Astrocyte (in vitro differentiated cells and primary cell): ENCODE results near the gene MICAL3. TPM values are rescaled to one million over a fixed set of nuclear protein-coding genes. Genes with fewer than 3 reads are reported as not detected.
"Not testable (repeated sequence)": the region's sequence is repeated elsewhere in the genome, so short reads cannot be mapped to it uniquely, and the experiment has no call there.

Source experiments
- DNase-seq: peaks from one replicate; pipeline ENCODE4 v3.0.0-alpha.2; 2010; ENCODE audit warnings: low read depth
- FAIRE-seq: peaks from 2 replicates; lab custom pipeline; 2011; peaks lifted over from hg19 to GRCh38; lab: Jason Lieb, UNC
- H2AFZ ChIP-seq: 2 replicates; pipeline ENCODE4 v1.6.0; 2012; ENCODE audit warnings: low read depth, low read length, inconsistent platforms
- H3K27ac ChIP-seq: 2 replicates; pipeline ENCODE4 v1.5.1; 2011; ENCODE audit warnings: low read depth, low read length, inconsistent platforms
- H3K27me3 ChIP-seq: 2 replicates; pipeline ENCODE4 v1.6.0; 2011; ENCODE audit warnings: low read length, inconsistent platforms; ENCODE audit not compliant: insufficient read depth
- H3K36me3 ChIP-seq: 2 replicates; pipeline ENCODE4 v1.5.1; 2011; ENCODE audit warnings: low read length, inconsistent platforms; ENCODE audit not compliant: insufficient read depth
- H3K4me1 ChIP-seq: 2 replicates; pipeline ENCODE4 v1.5.1; 2011; ENCODE audit warnings: low read length, inconsistent platforms; ENCODE audit not compliant: insufficient read depth
- H3K4me2 ChIP-seq: 2 replicates; pipeline ENCODE4 v1.6.0; 2012; ENCODE audit warnings: low read length, inconsistent platforms
- H3K4me3 ChIP-seq: 2 replicates; pipeline ENCODE4 v1.5.1; 2011; ENCODE audit warnings: low read depth, mild to moderate bottlenecking, low read length, inconsistent platforms; ENCODE audit not compliant: insufficient read depth
- H3K79me2 ChIP-seq: 2 replicates; pipeline ENCODE4 v1.6.0; 2012; ENCODE audit warnings: mild to moderate bottlenecking, low read length, inconsistent platforms; ENCODE audit not compliant: insufficient read depth
- H3K9ac ChIP-seq: 2 replicates; pipeline ENCODE4 v1.6.0; 2012; ENCODE audit warnings: mild to moderate bottlenecking, low read length, inconsistent platforms
- H3K9me3 ChIP-seq: 2 replicates; pipeline ENCODE4 v1.5.1; 2012; ENCODE audit warnings: low read depth, mild to moderate bottlenecking, low read length, inconsistent platforms; ENCODE audit not compliant: insufficient read depth
- H4K20me1 ChIP-seq: 2 replicates; pipeline ENCODE4 v1.6.0; 2012; ENCODE audit warnings: low read length, inconsistent platforms; ENCODE audit not compliant: insufficient read depth
- H3K27ac Mint-ChIP-seq: one replicate; pipeline ENCODE4 v1.8.0; 2021; ENCODE audit warnings: mild to moderate bottlenecking, mixed read lengths; ENCODE audit not compliant: unreplicated experiment
- H3K27me3 Mint-ChIP-seq: one replicate; pipeline ENCODE4 v1.8.0; 2021; ENCODE audit warnings: low read depth, mixed read lengths; ENCODE audit not compliant: unreplicated experiment
- H3K36me3 Mint-ChIP-seq: one replicate; pipeline ENCODE4 v1.8.0; 2021; ENCODE audit warnings: low read depth, mixed read lengths; ENCODE audit not compliant: unreplicated experiment
- H3K4me1 Mint-ChIP-seq: one replicate; pipeline ENCODE4 v1.8.0; 2021; ENCODE audit warnings: low read depth, mixed read lengths; ENCODE audit not compliant: unreplicated experiment
- H3K4me3 Mint-ChIP-seq: one replicate; pipeline ENCODE4 v1.8.0; 2021; ENCODE audit warnings: mild to moderate bottlenecking, moderate library complexity, mixed read lengths; ENCODE audit not compliant: unreplicated experiment
- H3K9me3 Mint-ChIP-seq: one replicate; pipeline ENCODE4 v1.8.0; 2021; ENCODE audit warnings: mild to moderate bottlenecking, mixed read lengths; ENCODE audit not compliant: unreplicated experiment
- EZH2 ChIP-seq: IDR thresholded peaks from 2 replicates; pipeline ENCODE4 v1.6.1; 2012; ENCODE audit warnings: mild to moderate bottlenecking, low read length, inconsistent platforms; ENCODE audit not compliant: insufficient read depth
- total RNA-seq: library from RNA; stranded (reverse); gene quantifications from 2 replicates; pipeline ENCODE4 v1.2.1, GENCODE V29; 2021
- TF ChIP-seq, protein P1 (sequence below): IDR thresholded peaks from 2 replicates; pipeline ENCODE4 v1.5.1; 2011; ENCODE audit warnings: low read depth, mild to moderate bottlenecking, inconsistent platforms, low read length, moderate library complexity; ENCODE audit not compliant: insufficient read depth

MICAL3 gene
- total RNA-seq, 1 donor from 2014 or later, result 113 TPM

DNA sequence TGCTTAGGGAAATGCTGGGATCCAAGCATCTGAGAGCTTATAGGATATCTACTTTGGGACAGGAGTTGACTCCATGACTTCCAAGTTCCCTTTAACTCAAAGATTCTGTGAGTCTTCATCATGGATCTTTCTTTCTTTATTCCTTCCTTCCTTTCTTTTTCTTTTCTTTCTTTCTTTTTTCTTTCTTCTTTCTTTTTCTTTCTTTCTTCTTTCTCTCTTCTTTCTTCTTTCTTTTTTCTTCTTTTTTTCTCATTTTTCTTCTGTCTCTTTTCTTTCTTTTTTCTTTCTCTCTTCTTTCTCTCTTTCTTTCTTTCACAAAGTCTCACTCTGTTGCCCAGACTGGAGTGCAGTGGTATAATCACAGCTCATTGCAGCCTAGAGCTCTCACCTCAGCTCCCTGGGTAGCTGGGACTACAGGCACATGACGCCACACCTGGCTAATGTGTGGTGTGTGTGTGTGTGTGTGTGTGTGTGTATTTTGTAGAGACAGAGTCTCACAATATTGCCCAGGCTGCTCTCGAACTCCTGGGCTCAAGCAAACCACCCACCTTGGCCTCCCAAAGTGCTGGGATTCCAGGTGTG, 5.4 kb upstream of the MICAL3 start:
- no peaks in the 10 kb centered on the region for H3K79me2 ChIP-seq
- H3K4me3 ChIP-seq, result no peak overlapping the region
- TF ChIP-seq, protein P1, sequence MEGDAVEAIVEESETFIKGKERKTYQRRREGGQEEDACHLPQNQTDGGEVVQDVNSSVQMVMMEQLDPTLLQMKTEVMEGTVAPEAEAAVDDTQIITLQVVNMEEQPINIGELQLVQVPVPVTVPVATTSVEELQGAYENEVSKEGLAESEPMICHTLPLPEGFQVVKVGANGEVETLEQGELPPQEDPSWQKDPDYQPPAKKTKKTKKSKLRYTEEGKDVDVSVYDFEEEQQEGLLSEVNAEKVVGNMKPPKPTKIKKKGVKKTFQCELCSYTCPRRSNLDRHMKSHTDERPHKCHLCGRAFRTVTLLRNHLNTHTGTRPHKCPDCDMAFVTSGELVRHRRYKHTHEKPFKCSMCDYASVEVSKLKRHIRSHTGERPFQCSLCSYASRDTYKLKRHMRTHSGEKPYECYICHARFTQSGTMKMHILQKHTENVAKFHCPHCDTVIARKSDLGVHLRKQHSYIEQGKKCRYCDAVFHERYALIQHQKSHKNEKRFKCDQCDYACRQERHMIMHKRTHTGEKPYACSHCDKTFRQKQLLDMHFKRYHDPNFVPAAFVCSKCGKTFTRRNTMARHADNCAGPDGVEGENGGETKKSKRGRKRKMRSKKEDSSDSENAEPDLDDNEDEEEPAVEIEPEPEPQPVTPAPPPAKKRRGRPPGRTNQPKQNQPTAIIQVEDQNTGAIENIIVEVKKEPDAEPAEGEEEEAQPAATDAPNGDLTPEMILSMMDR, result no peak
- no peak for TF ChIP-seq EZH2
- H3K9me3 ChIP-seq, result no peaks in the 10 kb centered on the region
- DNase-seq, result no peak
- Mint-ChIP-seq H3K9me3 (no peaks in the 10 kb centered on the region), H3K36me3 (no peaks in the 10 kb centered on the region), H3K4me3 (no peak overlapping the region), H3K27me3 (peaks cover 14% of the 10 kb centered on the region), H3K27ac (no peak overlapping the region), H3K4me1 (peaks cover 33% of the 10 kb centered on the region)
- no peak for FAIRE-seq
- H4K20me1 ChIP-seq, result no peaks in the 10 kb centered on the region
- no peak overlapping the region for H3K4me2 ChIP-seq
- H2AFZ ChIP-seq, result no peak overlapping the region
- no peak overlapping the region for H3K27ac ChIP-seq
- H3K36me3 ChIP-seq, result no peaks in the 10 kb centered on the region
- no peak overlapping the region for H3K9ac ChIP-seq
- peaks cover 4% of the 10 kb centered on the region for H3K27me3 ChIP-seq
- H3K4me1 ChIP-seq, result peaks cover 31% of the 10 kb centered on the region

DNA sequence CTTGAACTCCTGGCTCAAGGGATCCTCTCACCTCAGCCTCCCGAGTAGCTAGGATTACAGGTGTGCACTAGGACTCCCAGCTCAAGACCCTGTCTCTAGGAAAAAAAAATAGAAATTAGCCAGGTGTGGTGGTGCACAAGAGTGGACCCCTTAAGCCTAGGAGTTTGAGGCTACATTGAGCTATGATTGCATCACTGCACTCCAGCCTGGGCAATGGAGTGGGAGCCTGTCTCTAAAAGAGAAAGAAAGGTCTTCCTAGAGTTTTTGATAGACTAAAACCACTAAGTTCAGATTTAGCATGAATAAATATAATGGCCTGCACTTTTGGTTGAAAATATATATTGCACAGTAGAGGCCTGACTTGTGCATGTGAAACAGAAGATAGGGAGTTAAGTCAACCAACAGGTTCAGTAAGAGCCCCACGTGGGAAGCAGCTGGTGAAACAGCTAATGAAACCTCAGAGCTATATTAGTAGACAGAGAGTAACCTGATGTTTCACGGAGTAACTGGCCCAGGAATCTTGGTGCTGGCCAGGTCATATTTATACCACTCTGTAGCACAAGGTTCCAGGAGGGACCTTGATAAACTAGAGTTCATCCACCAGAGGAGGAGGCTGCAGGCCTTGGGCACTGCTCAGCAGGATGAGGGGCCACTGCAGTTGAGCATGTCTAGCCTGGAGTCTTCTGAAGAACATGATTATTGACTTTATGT, 4.6 kb upstream of the MICAL3 start:
- H3K9me3 ChIP-seq, result no peaks in the 10 kb centered on the region
- H3K27me3 Mint-ChIP-seq, result peaks cover 17% of the 10 kb centered on the region
- no peak overlapping the region for H3K27ac ChIP-seq
- peaks cover 35% of the 10 kb centered on the region for H3K4me1 ChIP-seq
- H3K4me2 ChIP-seq, result no peak overlapping the region
- no peak overlapping the region for H2AFZ ChIP-seq
- H3K36me3 Mint-ChIP-seq, result no peaks in the 10 kb centered on the region
- no peaks in the 10 kb centered on the region for H3K79me2 ChIP-seq
- no peaks in the 10 kb centered on the region for H4K20me1 ChIP-seq
- H3K4me3 ChIP-seq, result no peak overlapping the region
- H3K9ac ChIP-seq, result no peak overlapping the region
- peaks cover 4% of the 10 kb centered on the region for H3K27me3 ChIP-seq
- TF ChIP-seq, protein P1, result no peak
- no peak for TF ChIP-seq EZH2
- H3K4me3 Mint-ChIP-seq, result no peak overlapping the region
- FAIRE-seq (no peak), DNase-seq (no peak)
- no peaks in the 10 kb centered on the region for H3K36me3 ChIP-seq
- H3K27ac Mint-ChIP-seq, result peak overlapping the region; percentile 31
- H3K4me1 Mint-ChIP-seq, result peaks cover 29% of the 10 kb centered on the region
- H3K9me3 Mint-ChIP-seq, result no peaks in the 10 kb centered on the region

DNA sequence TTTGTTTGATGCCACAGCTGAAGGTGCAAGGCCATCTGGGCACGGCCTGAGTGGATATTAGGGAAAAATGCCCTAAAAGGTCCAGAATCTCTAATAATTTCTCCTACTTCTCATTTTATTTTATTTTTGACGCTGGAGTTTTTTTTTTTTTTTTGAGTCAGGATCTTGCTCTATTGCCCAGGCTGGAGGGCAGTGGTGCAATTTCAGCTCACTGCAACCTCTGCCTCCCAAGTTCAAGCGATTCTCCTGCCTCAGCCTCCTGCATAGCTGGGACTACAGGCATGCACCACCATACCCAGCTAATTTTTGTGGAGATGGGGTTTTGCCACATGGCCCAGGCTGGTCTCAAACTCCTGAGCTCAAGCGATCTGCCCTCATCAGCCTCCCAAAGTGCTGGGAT, 1.5 kb upstream of the MICAL3 start:
- H3K4me3 ChIP-seq, FAIRE-seq, H3K9ac ChIP-seq, H3K36me3 ChIP-seq, H3K9me3 ChIP-seq, H3K9me3 Mint-ChIP-seq, H4K20me1 ChIP-seq, H3K27me3 ChIP-seq, H3K27ac Mint-ChIP-seq, H3K4me3 Mint-ChIP-seq, DNase-seq, H3K4me2 ChIP-seq, H3K79me2 ChIP-seq, H3K27ac ChIP-seq, H3K36me3 Mint-ChIP-seq, H2AFZ ChIP-seq: not testable (repeated sequence)
- Mint-ChIP-seq H3K4me1 (peaks cover 22% of the 10 kb centered on the region), H3K27me3 (peaks cover 17% of the 10 kb centered on the region)
- H3K4me1 ChIP-seq, result peaks cover 17% of the 10 kb centered on the region
